Calu3 (cell line): ENCODE measurements around the gene SF3B6. TPM values are rescaled to one million over a fixed set of nuclear protein-coding genes. Genes with fewer than 3 reads are reported as not detected.

ENCODE experiments used
- BruUV-seq: library from RNA; stranded (reverse); fragments of 400-500 nt; replicated peaks from 2 replicates; lab custom pipeline; 2021; lab: Mats Ljungman, UMichigan
- CTCF ChIA-PET: fragments of 300-600 bp; sonication (Branson Sonifier 250); formaldehyde crosslinking; loops from one replicate; lab custom pipeline; 2022; ENCODE audit warnings: antibody characterized with exemption; lab: Charles Lee
- DNase-seq: peaks from one replicate; pipeline ENCODE4 v3.0.0; 2022
- H3K27ac Mint-ChIP-seq: one replicate; pipeline ENCODE4 v1.8.0; 2022; ENCODE audit warnings: mixed read lengths; ENCODE audit not compliant: unreplicated experiment
- H3K27me3 Mint-ChIP-seq: one replicate; pipeline ENCODE4 v1.8.0; 2022; ENCODE audit warnings: mixed read lengths; ENCODE audit not compliant: unreplicated experiment
- H3K36me3 Mint-ChIP-seq: one replicate; pipeline ENCODE4 v1.8.0; 2022; ENCODE audit warnings: mild to moderate bottlenecking, moderate library complexity, mixed read lengths; ENCODE audit not compliant: insufficient read depth, unreplicated experiment
- H3K4me1 Mint-ChIP-seq: one replicate; pipeline ENCODE4 v1.8.0; 2022; ENCODE audit warnings: mild to moderate bottlenecking, low read depth, mixed read lengths; ENCODE audit not compliant: unreplicated experiment
- H3K4me3 Mint-ChIP-seq: one replicate; pipeline ENCODE4 v1.8.0; 2022; ENCODE audit warnings: mild to moderate bottlenecking, low read depth, moderate library complexity, mixed read lengths; ENCODE audit not compliant: unreplicated experiment
- H3K9me3 Mint-ChIP-seq: one replicate; pipeline ENCODE4 v1.8.0; 2022; ENCODE audit warnings: low read depth, mixed read lengths; ENCODE audit not compliant: unreplicated experiment
- intact Hi-C: fragments of 100-400 bp; cut with micrococcal nuclease; formaldehyde crosslinking; loops from one replicate; pipeline ENCODE4 v1.10.0; 2022; ENCODE audit not compliant: unreplicated experiment
- total RNA-seq: library from RNA; stranded (reverse); gene quantifications from 2 replicates; pipeline ENCODE4 v1.2.3, GENCODE V29; 2022
- TF ChIP-seq, protein P1 (sequence below): fragments of 200-600 bp; IDR thresholded peaks from one replicate; pipeline ENCODE4 v1.8.0; 2022; ENCODE audit warnings: antibody characterized with exemption; ENCODE audit not compliant: unreplicated experiment

Gene SF3B6
- total RNA-seq, 1 experiment from 2014 or later = 112 TPM

DNA sequence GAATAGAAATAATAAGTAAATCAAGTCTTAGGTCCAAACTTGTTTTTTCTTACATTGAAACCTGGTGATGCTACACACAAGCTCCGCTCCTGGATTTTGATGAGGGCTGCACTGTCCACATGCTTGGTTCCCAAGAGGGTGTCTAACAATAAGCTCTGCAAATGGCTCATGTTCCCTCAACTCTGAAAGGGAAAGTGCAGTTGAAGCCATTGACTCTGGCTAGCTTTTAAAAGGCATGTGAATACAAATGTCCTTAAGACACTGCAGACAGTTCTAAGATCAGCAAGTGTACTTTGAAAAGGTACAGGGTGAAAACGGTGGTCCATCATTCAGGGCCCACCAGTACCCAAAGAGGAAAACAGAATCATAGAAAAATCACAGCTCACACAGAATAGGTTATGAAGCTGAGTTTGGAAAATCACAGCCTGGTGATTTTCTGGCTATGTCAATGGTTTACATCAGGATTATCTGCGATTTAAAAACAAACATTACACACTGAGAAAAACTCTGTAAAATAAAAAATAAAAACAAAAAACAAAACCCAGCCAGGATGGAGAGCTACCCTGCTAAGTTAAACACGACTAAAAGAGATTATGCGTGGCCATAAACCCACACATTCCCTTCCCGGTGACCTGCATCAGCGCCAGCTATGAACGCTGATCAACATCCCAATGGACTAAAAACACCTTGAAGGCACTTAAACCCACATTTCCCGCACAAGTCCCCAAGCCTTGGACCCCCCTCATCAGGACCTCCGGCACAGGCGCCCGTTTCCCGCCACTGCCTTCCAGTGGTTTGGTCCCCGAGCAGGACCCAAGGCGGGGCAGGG lies 46.5 kb upstream of the SF3B6 start:
- DNase-seq = no peak
- H3K36me3 Mint-ChIP-seq = peaks cover 20% of the 10 kb centered on the region
- no peaks in the 10 kb centered on the region for H3K9me3 Mint-ChIP-seq
- CTCF ChIA-PET = interaction anchor here (0.8 to 1.5 kb wide), 2 partner anchors 38 to 39 kb away, joined by 4 to 5 read pairs; partner anchors contain the start of gene TP53I3
- H3K4me1 Mint-ChIP-seq = peaks cover 13% of the 10 kb centered on the region
- TF ChIP-seq, protein P1, sequence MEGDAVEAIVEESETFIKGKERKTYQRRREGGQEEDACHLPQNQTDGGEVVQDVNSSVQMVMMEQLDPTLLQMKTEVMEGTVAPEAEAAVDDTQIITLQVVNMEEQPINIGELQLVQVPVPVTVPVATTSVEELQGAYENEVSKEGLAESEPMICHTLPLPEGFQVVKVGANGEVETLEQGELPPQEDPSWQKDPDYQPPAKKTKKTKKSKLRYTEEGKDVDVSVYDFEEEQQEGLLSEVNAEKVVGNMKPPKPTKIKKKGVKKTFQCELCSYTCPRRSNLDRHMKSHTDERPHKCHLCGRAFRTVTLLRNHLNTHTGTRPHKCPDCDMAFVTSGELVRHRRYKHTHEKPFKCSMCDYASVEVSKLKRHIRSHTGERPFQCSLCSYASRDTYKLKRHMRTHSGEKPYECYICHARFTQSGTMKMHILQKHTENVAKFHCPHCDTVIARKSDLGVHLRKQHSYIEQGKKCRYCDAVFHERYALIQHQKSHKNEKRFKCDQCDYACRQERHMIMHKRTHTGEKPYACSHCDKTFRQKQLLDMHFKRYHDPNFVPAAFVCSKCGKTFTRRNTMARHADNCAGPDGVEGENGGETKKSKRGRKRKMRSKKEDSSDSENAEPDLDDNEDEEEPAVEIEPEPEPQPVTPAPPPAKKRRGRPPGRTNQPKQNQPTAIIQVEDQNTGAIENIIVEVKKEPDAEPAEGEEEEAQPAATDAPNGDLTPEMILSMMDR = no peak
- no peaks in the 10 kb centered on the region for H3K27me3 Mint-ChIP-seq
- peak overlapping the region; percentile 88 for H3K4me3 Mint-ChIP-seq
- H3K27ac Mint-ChIP-seq = peak overlapping the region; percentile 73
- intact Hi-C loops = no loop called here
- TSS peak; percentile 72 for BruUV-seq

DNA sequence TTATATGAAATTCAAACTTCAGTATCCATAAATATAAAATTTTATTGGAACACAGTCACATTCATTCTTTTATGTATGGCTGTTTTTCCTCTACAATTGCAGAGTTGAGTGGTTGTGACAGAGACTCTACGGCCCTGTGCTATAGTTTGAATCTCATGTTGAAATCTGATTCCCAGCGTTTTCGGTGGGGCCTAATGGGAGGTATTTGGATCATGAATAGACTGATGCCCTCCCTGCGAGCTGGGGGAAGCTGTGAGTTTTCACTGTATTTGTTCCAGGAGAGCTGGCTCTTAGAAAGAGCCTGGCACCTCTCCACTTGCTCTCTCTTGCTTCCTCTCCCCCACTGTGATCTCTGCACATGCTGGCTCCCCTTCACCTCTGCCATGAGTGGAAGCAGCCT lies 45.3 kb upstream of the SF3B6 start:
- H3K4me3 Mint-ChIP-seq = no peak overlapping the region
- H3K4me1 Mint-ChIP-seq = peaks cover 13% of the 10 kb centered on the region
- no peaks in the 10 kb centered on the region for H3K9me3 Mint-ChIP-seq
- H3K27ac Mint-ChIP-seq = no peak overlapping the region
- TF ChIP-seq, protein P1 = no peak
- intact Hi-C loops = no loop called here
- H3K27me3 Mint-ChIP-seq = no peaks in the 10 kb centered on the region
- H3K36me3 Mint-ChIP-seq = peaks cover 20% of the 10 kb centered on the region
- BruUV-seq = no TSS peak
- DNase-seq = no peak
- CTCF ChIA-PET = interaction anchor here (0.8 kb wide), 1 partner anchor 37 kb away, joined by 4 read pairs; the partner anchor contains the start of gene TP53I3

DNA sequence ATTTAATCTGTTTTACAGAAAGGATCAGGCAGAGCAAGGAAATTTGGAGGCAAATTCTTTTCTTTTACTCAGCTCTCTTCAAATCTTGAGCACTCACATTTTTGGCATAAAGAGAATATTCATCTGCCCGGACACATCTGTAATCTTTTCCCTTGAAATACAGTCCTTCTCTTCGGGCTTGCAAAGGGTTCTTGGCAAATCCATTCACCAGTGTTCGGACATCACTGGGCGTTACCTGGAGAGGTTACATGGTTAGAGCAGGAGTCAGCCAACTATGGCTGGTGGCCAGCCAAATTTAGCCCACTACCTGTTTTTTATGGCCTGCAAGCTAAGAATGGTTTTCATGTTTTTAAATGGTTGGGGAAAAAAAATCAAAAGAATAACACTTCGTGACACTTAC lies 44.9 kb upstream of the SF3B6 start:
- Mint-ChIP-seq H3K27me3 (no peaks in the 10 kb centered on the region), H3K36me3 (peaks cover 20% of the 10 kb centered on the region), H3K9me3 (no peaks in the 10 kb centered on the region), H3K4me3 (no peak overlapping the region), H3K4me1 (peaks cover 13% of the 10 kb centered on the region), H3K27ac (no peak overlapping the region)
- CTCF ChIA-PET = no interaction called here
- no peak for DNase-seq
- intact Hi-C loops = no loop called here
- no TSS peak for BruUV-seq
- TF ChIP-seq, protein P1 = no peak

DNA sequence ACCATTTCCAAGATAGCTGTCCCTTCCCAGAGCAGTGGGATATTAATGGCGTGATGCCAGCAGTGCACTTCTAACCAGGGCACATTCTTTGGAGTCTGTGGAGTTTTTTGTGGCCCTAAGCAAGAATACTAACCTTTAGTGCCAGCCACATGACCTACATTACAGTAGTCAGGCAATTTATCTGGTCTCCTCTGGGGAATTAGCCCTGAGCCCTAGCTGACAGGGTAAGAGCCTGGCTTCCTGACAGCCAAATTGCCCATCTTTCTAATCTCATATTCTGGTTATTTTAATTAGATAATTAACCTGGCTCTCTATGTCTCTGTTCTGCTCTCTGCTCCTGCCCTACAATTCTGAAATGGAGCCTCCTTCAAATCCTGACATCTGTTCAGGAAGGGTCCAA lies 41.8 kb upstream of the SF3B6 start:
- H3K27me3 Mint-ChIP-seq = no peaks in the 10 kb centered on the region
- peaks cover 5% of the 10 kb centered on the region for H3K36me3 Mint-ChIP-seq
- no TSS peak for BruUV-seq
- intact Hi-C loops = no loop called here
- TF ChIP-seq, protein P1 = no peak
- no peak for DNase-seq
- peaks cover 7% of the 10 kb centered on the region for H3K4me1 Mint-ChIP-seq
- no peak overlapping the region for H3K4me3 Mint-ChIP-seq
- CTCF ChIA-PET = no interaction called here
- no peaks in the 10 kb centered on the region for H3K9me3 Mint-ChIP-seq
- H3K27ac Mint-ChIP-seq = no peak overlapping the region
